ENCODE measurements around the gene TRAFD1.

The TRAFD1 gene

DNA sequence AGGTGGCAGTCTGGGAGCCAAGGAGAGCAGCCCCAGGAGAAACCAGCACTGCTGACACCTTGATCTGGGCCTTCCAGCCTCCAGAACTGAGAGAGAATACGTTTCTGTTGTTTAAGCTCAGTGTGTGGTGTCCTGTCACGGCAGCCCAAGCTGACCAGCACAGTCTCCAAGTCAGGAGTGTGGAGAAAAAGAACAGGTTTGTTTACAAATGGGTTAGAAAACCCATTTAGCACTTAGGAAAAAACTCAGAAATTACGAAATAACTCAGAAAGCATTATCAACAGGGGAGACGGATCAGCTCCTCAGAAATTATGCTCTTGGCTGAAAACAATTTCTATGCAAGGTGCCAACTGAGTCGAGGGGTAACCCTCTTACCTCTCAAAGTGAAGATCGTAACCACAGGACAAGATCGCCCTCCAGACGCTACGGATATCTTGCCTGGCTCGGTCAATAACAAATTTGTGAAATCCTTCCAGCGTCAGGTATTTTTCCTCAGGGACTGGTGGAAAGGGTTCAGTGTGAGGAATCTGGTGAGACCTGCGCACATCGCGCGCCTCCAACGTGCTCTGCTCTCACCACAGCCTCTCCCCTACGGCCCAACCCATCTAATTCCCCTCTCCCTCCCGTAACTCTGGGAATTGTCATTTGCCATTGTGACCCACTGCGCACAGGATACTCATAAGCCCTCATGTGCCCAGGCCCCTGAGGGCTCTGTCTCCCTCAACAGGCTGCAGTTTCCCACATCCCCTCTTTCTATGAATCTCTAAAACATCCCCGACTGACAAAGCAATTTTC is 50.2 kb downstream of the TRAFD1 start:
- H3K4me3 ChIP-seq (ENCODE audit: low read depth, low read length): no peak overlapping the region

- H3K4me3 ChIP-seq (ENCODE audit: low read depth, low read length): no peak overlapping the region
Measured at GRCh38 chr12:112176321-112177010, 51.1 kb downstream of the TRAFD1 start.

DNA sequence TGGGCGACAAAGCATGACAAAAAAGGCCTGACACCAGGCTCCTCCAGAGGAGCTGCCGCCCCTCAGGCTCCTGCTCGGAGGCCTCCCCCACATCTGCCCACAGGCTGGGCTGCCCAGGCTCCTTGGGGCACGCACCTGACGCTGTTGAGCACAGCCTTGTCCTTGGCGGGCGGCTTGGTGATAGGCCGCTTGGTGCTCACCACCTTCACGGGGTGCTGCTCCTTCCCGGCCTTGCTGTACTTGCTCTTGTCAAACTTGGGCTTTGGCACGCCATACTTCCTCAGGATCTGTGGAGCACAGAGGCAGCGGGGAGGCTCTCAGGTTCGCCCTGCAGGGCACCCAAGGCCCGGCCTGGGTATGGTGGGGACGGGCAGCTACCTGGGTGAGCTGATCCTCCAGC is 53.4 kb downstream of the TRAFD1 start:
- no peak overlapping the region for H3K4me3 ChIP-seq (ENCODE audit: low read depth, low read length)

DNA sequence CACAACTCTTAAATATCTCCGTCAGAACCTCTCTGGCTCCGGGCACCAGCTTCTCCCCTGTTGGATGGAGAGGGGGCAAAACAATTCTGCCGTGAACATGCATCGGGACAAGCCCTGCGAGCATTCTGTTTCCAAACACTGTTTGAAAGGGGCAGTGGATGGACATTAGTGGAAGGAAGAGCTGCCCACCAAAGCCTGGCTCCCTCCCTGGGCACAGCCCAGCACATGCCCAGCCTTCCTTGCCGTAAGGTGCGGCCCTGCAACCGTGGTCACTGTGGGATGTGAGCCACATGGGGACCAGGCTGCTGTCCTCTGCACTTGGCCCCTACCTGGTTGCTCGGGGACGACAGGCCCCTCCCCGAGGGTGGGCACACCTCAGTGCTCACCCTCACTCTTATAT is 54.0 kb downstream of the TRAFD1 start:
- H3K4me3 ChIP-seq (ENCODE audit: low read depth, low read length): no peak overlapping the region

DNA sequence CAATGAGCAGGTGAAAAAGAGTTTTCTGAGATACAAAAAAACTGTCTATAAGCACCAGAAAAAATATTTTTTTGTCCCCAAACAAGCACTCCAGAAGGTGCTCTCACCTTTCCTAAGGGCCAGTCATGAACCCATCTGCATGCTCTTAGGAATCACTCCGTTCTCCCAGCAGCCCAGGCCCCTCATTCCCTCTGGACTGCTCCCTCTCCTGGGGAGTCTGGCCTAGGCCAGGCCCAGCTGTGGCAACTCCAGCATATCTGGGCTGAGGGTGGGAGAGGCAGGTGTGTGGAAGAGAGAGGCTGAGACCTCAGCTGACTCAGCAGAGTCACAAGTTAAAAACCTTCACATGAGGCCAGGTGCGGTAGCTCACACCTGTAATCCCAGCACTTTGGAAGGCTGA is 54.6 kb downstream of the TRAFD1 start:
- no peak overlapping the region for H3K4me3 ChIP-seq (ENCODE audit: low read depth, low read length)

DNA sequence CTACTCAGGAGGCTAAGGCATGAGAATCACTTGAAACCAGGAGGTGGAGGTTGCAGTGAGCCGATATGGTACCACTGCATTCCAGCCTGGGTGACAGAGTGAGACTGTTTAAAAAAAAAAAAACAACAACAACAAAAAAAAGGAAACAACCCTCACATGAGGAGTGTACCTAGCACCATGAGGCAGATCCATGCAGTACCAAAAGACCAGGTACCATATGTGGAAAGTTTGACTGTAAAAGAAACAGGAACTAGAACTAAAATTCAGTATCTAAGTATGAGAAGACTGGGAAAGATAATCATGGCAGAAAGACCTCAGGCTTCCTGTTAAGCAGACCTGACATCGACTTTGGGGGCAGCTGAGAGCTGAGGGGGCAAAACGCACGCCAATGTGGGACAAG is 55.1 kb downstream of the TRAFD1 start:
- no peak overlapping the region for H3K4me3 ChIP-seq (ENCODE audit: low read depth, low read length)

DNA sequence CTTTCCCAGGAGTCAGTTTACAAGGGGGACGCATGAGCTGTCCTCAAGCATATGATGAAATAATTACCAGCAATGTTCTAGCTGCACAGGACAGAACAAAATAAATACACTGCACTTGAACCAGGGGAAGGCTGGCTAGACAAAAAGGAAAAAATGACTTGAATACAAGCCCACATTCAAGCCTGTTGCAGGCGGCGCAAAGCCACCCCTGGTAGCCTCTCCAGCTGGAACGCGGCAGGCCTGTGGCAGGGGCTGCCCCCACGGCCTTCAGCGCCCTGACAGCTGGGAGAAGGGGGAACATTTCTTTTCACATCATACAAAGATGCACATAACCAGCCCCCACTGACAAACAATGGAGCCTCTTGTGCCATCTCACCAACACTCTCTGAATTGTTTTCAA is 57.1 kb downstream of the TRAFD1 start:
- no peak overlapping the region for H3K4me3 ChIP-seq (ENCODE audit: low read depth, low read length)

DNA sequence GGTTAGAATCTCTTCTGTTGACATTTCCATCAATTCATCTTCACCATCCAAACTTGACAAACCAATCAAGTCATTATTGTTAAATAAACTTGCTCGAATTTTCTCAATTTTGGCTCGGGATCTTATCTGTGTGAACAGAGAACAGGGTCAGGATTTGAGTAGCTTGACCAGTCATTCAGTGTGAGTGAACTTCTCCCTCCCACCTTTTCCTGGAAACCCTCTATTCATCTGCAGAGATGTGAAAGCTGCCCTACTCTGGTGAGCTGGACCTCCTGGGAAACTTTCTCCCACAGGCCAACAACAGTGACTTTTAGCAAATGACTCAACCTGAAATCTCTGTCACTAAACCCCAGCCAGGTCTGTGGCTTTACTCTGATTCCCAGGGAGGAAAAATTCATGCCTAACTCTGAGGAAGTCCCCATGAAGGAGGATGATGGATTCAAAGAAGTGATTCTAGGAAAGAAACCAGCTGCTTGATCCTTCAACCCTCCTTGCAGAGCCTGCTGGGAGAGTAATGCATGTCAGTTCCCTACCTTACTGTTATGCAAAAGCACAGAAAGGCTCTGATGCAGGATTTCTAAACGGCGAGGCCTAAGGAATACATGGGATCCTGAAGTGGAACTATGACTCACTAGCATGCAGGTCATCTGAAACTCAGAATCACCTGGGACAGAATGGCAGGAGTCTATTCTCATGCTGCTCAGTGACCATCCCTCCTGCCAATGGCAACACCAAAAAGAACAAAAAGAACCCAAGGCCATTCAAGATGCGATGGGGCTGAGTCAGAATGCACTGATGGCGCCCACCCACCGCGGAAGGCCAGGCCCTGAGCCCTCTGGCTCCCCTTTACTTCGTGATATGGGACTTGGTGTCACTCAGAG is 58.0 kb downstream of the TRAFD1 start:
- no peak overlapping the region for H3K4me3 ChIP-seq (ENCODE audit: low read depth, low read length)

DNA sequence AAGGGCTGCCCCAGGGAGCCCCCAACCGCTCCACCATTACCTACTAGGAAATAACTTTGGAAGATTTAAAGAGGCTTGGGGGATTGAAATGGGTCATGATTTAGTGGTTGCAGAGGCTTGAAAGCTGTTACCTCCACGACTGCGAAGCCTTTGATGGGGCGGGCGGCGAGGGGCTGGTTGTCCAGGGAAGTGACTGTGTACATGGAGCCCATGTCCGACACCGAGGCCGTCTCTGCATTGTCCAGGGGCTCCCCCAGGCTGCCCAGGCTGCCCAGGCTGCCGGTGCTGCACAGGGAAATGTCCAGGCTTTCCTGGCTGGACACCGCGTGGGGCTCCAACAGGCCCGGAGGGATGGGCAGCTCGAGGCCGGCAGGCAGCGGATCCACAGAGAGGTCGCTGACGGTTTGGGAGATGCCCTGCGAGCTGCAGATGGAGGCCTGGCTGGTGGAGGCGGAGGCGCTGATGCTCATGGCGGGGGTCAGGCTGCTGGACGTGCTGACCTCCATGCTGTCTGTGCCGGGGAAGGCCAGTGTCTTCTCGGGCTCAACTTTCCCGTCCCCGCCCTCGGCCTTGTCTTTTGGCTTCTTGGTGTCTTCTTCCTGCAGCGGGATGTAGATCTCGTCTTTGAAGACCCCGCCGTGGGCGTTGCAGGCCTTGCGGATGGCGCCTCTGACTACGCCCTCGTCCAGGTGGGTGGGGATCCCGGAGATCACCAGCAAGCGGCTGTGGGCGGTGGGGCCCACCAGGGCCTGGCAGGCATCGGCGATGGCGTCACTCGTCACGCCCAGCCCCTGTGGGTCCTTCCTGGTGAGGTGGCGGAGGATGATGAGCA is 58.9 kb downstream of the TRAFD1 start:
- H3K4me3 ChIP-seq (ENCODE audit: low read depth, low read length): no peak overlapping the region

DNA sequence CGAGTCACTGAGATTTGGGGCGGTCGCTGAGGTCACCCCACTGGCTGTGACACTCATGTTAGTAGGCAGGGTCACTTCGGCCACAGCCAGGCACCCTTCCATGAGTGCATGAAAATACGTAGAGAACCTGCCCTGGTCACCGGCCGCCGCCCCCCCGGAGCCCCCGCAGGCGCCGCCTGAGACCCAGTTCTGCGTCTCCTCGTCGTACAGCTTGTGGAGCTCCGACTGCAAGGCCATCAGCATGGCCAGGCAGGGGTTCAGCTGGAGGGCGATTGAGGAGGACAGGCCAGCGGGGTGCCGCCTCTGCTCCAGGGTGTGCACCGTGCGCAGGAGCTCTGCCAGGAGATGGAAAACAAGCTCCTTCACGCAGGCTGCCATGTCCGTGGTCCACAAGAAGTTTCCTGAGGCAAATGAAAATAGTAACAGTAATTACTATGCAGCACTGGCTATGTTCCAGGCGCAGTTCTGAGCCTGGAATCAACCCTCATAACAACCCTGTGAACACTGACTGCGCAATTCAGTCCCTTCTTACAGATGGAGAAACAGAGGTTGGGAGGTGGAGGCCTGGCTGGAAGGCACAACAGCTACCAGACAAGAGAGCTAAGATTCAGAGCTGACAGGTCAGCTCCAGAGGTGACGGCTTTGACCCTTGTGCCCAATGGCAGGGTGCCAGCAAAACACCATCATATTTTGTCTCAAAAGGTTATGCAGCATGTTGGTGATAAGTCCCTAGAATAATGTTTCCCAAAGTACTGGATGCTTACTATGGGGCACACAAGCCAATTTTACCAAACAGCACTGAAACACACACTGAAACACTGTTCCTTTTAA is 59.9 kb downstream of the TRAFD1 start:
- H3K4me3 ChIP-seq (ENCODE audit: low read depth, low read length): no peak overlapping the region

DNA sequence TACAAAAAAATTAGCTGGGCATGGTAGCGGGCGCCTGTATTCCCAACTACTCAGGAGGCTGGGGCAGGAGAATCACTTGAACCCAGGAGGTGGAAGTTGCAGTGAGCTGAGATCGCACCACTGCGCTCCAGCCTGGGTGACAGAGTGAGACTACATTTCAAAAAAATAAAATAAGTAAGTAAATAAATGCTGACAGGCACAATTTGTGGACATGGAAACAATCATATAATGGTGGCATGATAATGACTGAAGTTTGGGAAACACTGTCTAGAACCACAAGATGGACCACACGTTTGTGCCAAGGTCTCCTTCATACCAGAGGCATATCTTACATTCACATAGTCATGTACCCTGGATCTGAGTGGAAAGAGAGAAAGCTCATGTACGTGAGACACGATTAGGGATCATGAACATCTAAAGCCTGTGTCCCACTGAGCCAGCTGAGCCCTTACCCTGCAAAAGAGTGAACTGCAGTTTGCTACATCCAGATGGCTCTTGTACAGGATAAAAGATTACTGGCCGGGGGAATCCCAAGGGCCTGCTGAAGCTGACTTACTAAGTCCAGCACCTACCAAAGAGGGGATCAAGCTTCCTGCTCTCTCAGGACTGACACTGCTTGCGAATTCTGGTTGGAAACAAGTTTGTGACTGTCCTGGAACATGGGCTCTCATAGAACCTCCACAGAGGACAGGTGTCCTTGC is 62.9 kb downstream of the TRAFD1 start:
- no peak overlapping the region for H3K4me3 ChIP-seq (ENCODE audit: low read depth, low read length)

DNA sequence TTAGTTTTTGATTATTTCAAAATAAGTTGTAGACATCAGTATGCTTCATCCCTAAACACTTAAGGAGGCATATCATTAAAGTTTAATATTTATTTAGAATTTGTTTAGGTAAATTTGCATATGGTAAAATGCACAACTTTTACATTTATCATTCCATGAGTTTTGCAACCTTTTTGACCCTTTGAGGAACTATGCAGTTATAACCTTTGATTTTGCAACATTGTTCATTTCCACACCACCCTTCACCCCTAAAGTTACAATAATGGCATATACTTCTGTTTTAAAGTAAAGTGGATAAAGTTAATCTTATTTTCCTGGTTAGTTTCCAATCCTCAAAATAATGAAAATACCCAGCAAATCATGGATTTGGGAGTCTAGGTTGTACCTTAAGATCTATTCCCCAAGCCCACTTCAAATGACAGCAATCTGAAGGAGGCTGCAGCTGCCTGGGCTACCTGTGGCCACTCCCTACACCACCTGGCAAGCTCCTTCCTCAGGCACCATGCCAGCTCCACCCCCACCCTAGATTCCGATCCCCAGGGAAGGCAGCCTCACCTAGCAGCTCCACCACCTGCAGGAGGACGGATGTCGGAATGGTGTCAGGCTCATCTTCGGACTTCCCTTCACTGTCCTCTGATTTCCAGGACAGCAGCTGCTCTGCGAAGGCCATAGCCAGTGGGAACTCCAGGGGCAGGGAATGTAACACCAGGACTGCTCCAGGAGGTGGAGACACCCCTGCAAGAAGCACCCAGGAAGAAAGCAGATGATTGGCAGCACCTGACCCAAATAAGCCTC is 65.1 kb downstream of the TRAFD1 start:
- no peak overlapping the region for H3K4me3 ChIP-seq (ENCODE audit: low read depth, low read length)

- H3K4me3 ChIP-seq (ENCODE audit: low read depth, low read length): no peak overlapping the region
Measured at GRCh38 chr12:112191201-112191600, 65.8 kb downstream of the TRAFD1 start.

- H3K4me3 ChIP-seq (ENCODE audit: low read depth, low read length): no peak overlapping the region
Measured at GRCh38 chr12:112191840-112192321, 66.5 kb downstream of the TRAFD1 start.

DNA sequence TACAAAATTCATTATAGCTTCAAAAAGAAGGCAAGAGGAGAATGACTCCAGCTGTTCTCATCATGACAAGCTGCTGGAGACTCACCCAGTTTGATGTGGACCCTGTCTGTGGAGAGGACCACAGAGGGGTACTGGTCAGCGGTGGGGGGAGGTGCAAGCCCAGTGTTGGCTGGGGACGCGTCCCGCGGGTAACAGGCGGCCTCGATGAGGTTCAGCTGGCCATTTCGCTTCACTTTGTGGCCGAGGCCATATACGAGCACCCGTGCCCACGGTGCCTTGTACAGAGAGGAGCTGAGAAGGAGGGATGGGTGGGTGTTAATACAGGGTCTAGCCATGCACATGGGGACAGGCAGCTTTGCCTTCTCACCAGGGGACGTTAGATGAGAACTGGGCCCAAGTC is 67.1 kb downstream of the TRAFD1 start:
- H3K4me3 ChIP-seq (ENCODE audit: low read depth, low read length): no peak overlapping the region

DNA sequence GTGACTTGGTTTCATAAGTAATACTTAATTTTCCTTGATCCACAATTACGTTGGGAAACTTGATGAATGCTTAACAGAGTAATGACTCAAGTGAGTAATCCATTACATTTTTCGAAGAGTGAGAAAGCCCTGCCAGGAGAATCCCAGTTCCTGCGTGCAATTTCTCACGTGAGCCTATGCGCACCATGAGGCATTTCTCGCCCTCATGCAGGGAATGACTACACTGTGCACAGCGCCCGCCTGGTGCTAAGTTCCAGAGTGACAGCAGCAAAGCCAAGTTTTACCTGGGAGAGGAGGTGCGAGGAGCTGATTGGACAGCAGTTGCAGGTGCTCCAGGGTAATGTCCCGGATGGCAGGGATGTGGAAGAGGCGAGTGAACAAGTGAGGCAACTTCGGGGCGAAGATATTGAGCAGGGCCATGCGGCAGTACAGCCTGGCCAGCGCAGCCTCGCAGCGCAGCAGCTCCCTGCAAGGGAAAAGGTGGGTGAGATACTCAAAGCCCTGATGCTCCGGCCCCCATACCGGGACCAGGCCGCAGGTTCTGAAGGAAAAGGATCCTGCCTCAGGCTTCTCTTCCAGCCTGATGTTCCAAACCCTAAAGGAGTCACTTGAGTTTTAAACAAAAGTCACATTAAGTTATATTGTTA is 69.4 kb downstream of the TRAFD1 start:
- no peak overlapping the region for H3K4me3 ChIP-seq (ENCODE audit: low read depth, low read length)

- no peak overlapping the region for H3K4me3 ChIP-seq (ENCODE audit: low read depth, low read length)
Measured at GRCh38 chr12:112196196-112196875, 71.0 kb downstream of the TRAFD1 start.

Data from iPS-11a (cell line).